NCI-H2196 treated with DMSO at 0.1 percent for 48 hours (cell line): ENCODE data around the gene CFAP44.
"Not testable (repeated sequence)": the region's sequence is repeated elsewhere in the genome, so short reads cannot be mapped to it uniquely, and the experiment has no call there.

Source experiments
- DNase-seq: peaks from one replicate; lab custom pipeline; 2025; ENCODE audit not compliant: unreplicated experiment; lab: John Stamatoyannopoulos, UW

The CFAP44 gene, protein sequence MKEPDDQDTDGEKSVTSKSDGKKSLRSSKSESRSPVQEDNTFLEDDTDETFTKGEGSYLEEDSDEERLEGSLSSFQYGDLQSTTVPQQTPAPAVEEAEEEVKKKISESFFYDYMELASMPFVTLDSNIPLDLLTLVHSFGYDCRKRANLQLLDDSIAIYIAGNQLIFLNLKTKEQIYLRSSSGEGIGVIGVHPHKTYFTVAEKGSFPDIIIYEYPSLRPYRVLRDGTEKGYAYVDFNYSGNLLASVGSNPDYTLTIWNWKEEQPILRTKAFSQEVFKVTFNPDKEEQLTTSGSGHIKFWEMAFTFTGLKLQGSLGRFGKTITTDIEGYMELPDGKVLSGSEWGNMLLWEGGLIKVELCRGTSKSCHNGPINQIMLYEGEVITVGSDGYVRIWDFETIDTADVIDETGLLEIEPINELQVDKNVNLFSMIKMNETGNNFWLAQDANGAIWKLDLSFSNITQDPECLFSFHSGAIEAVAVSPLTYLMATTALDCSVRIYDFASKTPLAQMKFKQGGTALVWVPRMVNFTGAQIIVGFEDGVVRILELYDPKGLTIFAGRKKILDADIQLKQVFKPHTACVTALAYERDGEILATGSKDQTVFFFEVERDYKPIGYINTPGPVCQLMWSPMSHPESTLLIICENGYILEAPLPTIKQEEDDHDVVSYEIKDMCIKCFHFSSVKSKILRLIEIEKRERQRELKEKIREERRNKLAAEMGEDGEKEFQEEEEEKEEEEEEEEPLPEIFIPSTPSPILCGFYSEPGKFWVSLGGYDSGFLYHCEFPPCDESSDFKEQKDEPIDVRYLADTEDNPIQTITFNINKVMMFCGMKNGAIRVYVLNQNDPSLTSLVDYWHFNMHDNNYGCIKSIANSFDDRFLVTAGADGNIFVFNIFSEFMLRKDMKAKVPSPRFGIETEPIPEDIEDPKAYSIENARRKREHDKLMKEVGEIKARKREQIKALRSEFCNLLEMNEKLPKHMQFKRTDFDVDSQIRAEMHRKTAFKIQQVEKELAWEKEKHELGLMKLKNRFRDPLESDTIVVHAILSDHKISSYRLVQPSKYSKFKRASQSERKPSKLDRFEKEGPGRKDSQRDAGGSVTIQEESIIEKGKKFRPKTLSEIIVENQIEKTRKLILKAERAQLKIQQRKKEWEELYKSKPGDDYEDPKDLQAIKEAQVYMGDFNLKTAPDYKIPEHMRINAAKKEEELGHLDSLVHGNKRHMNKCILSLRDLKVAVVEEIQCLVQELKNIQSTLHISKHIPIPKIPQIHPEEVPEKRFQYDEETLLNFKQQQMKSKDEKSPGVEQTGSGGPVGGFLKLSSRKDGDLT (N-terminal part only)

DNA sequence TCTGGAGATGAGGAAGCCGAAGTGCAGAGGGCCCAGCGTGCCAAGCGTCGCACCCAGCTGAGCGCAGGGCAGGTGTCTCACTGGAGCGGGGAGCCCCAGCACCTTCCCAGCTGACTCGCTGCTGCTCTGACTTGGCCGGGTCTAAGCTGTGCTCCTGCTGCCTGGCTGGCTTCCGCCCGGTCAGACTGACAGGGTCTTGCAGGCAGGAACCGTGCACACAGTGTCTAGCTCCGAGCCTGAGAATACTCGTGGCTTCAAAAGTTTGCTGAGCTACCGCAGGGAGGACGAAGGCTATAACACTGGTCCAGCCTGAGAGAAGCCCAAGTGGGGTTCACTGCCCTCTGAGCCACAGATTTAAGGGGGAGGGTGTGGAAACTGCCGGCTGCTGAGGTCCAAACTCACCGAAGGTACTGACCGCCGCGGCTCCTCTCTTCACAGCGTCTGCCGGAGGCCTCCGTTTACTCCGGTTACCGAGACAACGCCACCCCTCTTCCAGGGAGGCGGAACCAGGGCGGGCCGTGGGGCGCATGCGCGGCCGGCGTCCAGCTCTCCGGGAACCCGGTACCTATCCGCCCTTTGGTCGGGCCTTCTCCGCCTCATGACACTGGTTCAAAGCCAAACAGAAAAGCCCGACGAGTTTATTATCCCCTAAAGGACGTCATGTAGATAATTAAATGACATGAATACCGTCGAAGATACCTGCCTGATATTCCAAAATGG lies at the start of gene CFAP44:
Gene CFAP44 (minus strand): TSS at position 443 of the 720 bp plus-strand sequence. CDS start 7,829 bp downstream, outside the sequence.
- DNase-seq: no peak

DNA sequence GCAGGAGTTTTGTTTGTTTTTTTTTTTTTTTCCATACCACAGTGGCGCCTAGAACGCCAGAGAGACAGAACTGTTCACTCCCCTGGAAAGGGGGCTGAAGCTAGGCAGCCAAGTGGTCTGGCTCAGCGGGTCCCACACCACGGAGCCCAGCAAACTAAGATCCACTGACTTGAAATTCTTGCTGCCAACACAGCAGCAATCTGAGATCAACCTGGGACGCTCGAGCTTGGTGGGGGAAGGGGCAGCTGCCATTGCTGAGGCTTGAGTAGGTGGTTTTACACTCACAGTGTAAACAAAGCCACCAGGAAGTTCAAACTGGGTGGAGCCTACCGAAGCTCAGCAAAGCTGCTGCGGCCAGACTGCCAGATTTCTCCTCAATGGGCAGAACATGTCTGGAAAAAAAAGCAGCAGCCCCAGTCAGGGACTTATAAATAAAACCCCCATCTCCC lies 43.9 kb upstream of the CFAP44 start:
- DNase-seq: no peak

DNA sequence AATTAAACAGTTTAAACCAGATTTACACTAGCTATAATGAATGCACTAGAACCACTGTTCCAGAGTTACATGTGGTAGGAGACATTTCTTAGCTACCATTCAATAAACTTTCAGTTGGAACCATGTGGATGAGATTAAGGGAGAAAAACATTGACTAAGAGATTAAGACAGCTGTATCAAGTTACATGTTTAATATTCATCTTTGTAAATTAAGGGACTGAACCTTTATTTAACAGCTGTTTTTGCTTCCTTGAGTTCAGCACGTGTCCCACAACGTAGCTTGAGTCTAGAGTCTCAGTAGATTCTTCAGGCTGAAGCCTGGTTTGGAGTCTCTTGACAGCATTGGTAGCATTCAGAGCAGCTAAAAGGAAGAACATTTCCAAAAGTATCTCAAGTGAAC lies 27.2 kb upstream of the CFAP44 start:
- no peak for DNase-seq

DNA sequence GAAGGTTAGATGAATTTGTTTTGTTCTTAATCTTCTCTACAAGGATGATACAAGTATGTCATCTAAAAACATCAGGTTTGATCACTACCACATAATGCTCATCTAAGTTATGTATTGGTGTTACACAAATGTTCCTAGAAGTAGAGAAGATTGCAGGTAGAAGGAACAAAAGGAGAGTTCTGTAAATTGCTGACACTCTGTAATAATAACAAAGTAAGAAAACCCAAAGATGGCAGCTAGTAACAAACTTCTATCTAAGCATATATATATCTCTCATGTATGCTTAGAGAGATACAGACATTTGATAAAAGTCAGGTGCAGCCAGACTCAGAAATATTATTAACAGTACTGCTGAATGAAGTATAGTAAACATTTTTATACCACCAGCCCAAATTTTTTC lies 20.2 kb upstream of the CFAP44 start:
- DNase-seq: no peak

DNA sequence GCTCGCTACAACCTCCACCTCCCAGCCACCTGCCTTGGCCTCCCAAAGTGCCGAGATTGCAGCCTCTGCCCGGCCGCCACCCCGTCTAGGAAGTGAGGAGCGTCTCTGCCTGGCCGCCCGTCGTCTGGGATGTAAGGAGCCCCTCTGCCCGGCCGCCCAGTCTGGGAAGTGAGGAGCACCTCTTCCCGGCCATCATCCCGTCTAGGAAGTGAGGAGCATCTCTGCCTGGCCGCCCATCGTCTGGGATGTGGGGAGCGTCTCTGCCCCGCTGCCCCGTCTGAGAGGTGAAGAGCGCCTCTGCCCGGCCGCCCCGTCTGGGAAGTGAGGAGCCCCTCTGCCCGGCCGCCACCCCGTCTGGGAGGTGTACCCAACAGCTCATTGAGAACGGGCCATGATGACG lies 17.3 kb upstream of the CFAP44 start:
- DNase-seq: not testable (repeated sequence)

DNA sequence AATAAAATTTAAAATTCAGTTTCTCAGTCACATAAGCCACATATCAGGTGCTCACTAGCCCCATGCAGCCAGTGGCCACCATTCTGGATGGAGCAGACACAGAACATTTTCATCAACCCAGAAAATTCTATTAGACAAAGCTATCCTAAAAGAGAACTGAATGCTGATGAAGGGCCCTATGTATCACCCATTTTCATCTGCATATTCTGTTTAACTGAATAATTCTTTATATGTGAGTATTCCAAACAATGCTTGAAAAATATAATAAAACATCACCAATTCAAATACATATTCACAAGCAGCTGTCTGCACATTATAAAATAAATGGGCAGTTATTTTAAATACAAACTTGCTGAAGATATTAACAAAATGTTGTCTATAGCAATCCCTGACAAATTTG lies 14.2 kb upstream of the CFAP44 start:
- no peak for DNase-seq

DNA sequence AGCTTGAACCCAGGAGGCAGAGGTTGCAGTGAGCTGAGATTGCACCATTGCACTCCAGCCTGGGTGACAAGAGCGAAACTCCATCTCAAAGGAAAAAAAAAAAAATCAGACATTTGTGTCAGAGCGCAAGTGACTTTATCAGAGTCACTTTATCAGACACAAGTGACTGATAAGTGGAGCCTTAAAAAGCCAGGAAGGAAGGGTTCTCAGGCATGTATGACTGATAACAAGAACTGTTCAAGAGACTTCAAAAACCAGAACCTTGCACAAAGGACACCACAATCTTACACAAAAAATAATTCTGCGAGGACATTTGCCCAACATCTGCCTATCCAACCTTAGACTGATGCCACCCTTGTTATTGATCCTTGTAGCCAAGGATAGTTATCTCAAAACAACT lies 13.3 kb upstream of the CFAP44 start:
- no peak for DNase-seq

DNA sequence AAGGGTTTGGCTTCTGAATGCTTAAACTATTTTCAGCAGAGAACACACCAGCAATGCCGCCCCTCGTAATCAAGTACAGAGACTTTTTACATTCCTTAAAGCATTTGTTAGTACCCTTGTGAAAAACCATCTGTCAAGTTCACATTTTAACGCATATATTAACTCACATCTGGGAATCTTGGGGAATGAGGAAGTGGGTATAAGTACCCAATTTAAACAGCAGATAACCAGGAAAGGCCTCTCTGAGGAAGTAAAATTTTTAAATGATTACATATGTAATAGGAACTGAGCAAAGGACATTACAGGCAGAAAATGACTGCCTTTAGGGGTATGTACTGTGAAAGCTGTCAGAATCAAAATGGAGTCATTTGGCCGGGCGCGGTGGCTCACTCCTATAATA lies 12.8 kb upstream of the CFAP44 start:
- no peak for DNase-seq

DNA sequence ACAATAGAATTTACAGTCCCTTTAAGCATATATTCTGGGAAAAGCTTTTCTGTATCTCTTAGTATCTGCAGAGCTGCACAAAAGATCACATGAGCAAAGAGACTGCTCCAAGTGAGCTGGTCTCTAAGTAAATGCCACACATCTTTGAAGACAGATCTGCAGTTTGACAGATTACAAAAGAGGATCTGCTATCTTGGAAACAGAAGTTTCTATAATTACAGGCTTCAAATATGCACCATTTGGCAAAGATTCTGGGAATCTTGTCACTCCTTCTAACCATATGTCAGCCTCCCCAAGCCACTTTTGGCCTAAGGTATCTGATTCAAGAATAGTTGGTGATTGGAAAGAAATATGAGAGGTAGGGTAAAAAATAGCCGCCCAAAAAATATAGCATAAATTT lies 9.6 kb upstream of the CFAP44 start:
- no peak for DNase-seq

DNA sequence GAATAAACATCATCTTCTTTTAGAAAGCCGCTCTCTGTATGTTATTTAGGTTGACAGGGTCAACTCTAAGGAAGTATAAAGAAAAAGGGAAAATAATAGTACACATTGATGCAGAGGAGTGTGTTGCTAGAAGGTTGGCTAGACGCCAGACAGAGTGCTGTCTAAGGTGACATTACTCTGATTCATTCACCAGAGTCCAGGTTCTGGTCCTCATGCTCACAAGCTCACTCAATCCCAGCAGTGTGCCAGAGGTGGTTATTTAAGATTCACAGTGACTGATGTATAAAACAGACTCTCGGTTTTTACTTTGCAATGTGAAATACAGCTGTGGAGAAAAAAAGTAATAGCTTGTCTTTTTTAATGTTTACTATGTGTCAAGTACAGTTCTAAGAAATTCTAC lies 1.7 kb downstream of the CFAP44 start:
- no peak for DNase-seq

DNA sequence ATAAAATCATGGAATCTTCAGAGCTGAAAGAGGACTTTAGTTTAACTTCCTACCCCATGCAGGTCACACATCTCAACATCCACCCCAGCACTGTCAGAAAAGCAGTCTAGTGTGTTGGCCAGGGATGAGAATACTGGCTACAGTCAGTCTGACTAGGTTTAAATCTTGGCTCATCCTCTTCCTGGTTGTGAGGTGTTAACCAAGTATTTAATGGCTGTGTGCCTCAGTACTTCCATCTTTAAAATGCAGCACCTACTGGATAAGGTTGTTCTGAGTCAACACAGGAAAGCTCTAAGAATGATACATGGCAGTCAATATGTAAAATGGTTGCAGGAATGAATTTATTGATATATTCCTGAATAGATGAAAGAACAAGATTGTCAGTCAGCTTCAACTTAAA lies 3.1 kb downstream of the CFAP44 start:
- DNase-seq: no peak

DNA sequence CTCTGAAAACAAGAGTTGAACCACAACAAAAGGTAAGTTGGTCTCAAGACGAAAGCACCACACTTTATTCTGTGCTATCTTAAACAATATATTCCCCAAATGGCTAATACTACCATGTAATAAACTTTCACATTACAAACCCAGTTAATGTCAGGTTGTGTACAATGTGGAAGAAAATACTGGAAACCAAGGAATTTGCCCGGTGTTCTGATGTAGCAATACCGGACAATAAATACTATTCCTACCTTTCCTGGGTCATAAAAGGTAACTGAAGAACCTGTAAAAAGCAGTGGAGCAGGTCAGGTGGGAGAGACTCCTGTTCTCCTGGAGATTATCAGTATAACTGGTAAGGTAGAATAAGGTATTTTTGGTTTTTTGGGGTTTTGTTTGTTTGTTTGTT lies 3.9 kb downstream of the CFAP44 start:
- DNase-seq: no peak

DNA sequence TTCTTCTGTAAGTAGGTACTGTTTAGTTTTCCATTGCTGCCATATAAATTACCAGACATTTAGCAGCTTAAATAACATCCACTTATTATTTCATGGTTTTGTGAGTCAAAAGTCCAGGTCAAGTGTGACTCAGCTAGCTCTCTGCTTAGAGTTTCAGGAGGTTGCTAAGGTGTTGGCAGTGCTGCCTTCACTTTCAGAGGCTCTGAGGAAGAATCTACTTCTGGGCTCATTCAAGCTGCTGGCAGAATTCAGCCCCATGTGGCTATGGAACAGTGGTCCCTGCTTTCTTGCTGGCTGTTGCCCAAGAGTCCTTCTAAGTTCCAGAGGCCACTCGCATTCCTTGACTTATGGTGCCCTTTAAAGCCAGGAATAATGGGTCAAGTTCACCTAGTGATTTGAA lies 4.5 kb downstream of the CFAP44 start:
- no peak for DNase-seq

DNA sequence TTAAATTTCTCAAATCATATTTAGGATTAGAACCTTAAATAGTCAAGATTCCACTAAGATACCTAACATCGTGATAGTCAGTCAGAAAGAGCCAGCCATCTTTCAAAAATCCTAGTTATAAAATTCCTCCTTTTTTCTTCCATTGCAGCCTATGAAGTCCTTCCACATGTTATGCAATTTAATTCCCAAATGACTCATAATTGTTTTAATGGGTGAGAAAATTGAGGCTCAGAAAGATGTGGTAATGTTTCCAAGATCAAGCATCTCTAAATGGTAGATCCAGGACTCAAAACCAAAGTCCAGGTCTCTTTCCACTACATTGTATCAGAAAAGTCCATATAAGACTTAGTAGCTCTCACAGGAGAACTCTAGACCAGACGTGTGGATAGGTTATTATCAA lies 9.5 kb downstream of the CFAP44 start:
- no peak for DNase-seq

DNA sequence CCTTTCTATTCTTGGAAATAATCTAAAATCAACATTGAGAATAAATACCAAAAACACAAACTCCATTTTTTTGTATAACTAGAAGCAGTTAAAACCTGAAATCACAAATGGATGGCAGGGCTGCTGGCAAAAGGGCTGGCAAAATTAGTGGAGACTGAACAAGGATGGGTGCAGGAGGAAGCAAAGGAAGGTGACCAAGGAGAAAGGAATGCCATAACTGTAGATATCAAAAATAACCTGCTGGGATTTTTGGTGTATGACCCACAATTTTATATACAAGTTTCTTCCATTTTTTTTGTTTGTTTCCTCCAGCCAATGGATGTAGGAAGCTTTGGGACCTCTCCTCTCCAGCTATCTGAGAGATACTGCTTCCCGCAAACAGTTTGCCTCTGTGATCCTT lies 12.7 kb downstream of the CFAP44 start:
- DNase-seq: no peak

DNA sequence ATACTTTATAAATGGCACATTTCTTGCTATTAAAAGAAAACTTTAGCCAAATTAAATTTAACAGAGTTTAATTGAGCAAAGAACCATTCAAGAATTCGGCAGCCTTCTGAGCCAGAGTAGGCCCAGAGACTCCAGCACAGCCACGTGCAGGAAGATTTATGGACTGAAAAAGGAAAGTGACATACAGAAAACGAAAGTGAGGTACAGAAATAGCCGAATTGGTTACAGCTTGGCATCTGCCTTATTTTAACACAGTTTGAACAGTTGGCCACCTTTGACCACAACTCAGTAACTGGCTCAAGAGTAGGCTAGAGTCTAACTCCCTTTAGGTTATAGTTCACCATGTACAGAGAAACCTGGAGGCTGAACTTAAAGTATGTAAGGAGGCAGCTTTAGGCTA lies 17.6 kb downstream of the CFAP44 start:
- DNase-seq: no peak

DNA sequence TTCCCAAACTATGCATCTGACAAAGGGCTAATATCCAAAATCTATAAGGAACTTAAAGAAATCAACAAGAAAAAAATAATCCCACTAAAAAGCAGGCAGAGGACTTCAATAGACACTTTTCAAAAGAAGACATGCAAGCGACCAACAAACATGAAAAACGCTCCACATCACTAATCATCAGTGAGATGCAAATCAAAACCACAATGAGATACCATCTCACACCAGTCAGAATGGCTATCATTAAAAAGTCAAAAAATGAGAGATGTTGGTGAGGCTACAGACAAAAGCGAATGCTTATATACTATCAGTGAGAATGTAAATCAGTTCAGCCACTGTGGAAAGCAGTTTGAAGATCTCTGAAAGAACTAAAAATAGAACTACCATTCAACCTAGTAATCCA lies 20.2 kb downstream of the CFAP44 start:
- no peak for DNase-seq

DNA sequence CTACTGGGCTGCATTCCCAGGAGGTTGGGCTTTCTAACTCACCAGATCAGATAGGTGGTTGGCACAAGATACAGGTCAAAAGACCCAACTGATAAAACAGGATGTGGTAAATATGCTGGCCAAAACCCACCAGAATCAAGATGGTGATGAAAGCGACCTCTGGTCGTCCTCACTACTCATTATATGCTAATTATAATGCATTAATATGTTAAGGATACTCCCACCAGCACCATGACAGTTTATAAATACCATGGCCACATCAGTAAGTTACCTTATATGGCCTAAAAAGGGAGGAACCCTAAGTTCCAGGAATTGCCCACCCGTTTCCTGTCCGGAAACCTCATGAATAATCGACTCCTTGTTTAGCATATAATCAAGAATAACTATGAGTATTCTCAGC lies 31.6 kb downstream of the CFAP44 start:
- DNase-seq: no peak

DNA sequence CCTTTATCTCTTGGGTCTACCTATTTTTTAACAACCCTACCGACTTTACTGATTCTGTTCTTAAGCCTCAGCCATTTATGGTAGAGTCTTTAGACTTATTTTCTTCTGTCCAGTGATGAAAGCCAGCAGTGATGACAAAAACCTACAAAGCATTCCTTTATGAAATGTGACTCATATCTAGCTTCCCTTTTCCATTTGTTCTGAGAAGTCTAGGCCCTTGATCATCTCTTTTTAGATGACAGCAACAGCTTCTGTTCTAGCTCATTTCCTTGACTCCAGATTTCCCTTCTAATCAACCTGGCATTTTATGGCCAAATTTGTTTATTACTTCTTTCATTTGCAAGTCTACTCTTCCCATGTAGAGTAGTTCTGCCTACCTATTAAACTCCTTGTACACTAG lies 36.1 kb downstream of the CFAP44 start:
- DNase-seq: no peak

DNA sequence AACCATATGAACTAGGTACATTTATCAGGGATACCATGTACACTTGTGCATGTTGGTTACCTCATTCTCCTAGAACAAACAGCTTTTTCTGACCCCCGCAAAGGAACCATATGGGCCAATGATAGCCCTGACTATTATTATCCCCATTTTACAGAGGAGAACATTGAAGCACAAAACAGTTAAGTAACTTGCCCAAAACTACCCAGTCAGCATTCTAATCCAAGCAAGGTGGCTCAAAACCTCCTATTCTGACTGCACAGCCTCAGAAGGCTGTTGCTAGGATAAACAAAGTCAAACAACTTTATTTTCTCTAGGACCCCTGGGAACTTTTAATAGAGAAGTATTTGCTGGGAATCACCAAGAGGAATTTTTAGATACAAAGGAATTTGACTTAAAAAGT lies 36.7 kb downstream of the CFAP44 start:
- no peak for DNase-seq
